ENCODE data around the gene FHOD3. TPM values are rescaled to one million over a fixed set of nuclear protein-coding genes. Genes with fewer than 3 reads are reported as not detected.

The FHOD3 gene
- total RNA-seq, 1 donor from 2014 or later = 5.9 TPM

GRCh38 chr18:36602071-36602470 lies 304.6 kb downstream of the FHOD3 start:
- no peak overlapping the region for H3K4me3 Mint-ChIP-seq (ENCODE audit: unreplicated experiment)
- Histone ChIP-seq H3K36me3 (ENCODE audit: insufficient read depth, low read length) (no peaks in the 10 kb centered on the region), H3K9ac (ENCODE audit: low read length) (no peak overlapping the region), H3K4me2 (ENCODE audit: low read length) (no peak overlapping the region), H3K79me2 (ENCODE audit: insufficient read depth, low read length) (no peaks in the 10 kb centered on the region), H2AFZ (ENCODE audit: low read depth, low read length) (no peak overlapping the region), H3K4me1 (ENCODE audit: insufficient read depth, low read length) (no peaks in the 10 kb centered on the region), H3K27me3 (ENCODE audit: insufficient read depth, low read length) (no peaks in the 10 kb centered on the region), H3K4me3 (ENCODE audit: insufficient read depth, low read depth, low read length) (no peak overlapping the region), H3K9me3 (ENCODE audit: insufficient read depth, low read depth, low read length) (no peaks in the 10 kb centered on the region), H4K20me1 (ENCODE audit: insufficient read depth, low read length) (no peaks in the 10 kb centered on the region), H3K27ac (ENCODE audit: low read depth, low read length) (no peak overlapping the region)
- TF ChIP-seq CTCF (IDR thresholded peaks at IDR 0.05; ENCODE audit: insufficient read depth, low read depth, low read length) = no peak
- no peak for TF ChIP-seq EZH2 (IDR thresholded peaks at IDR 0.05; ENCODE audit: insufficient read depth, low read length)
- FAIRE-seq (no peak), DNase-seq (ENCODE audit: low read depth) (no peak)
- no peaks in the 10 kb centered on the region for H3K27me3 Mint-ChIP-seq (ENCODE audit: low read depth, unreplicated experiment)
- peaks cover 2% of the 10 kb centered on the region for H3K36me3 Mint-ChIP-seq (ENCODE audit: low read depth, unreplicated experiment)
- no peak overlapping the region for H3K27ac Mint-ChIP-seq (ENCODE audit: unreplicated experiment)
- no peaks in the 10 kb centered on the region for H3K4me1 Mint-ChIP-seq (ENCODE audit: low read depth, unreplicated experiment)
- H3K9me3 Mint-ChIP-seq (ENCODE audit: unreplicated experiment) = peaks cover 2% of the 10 kb centered on the region

- TF ChIP-seq EZH2 (IDR thresholded peaks at IDR 0.05; ENCODE audit: insufficient read depth, low read length) = no peak
- no peak for TF ChIP-seq CTCF (IDR thresholded peaks at IDR 0.05; ENCODE audit: insufficient read depth, low read depth, low read length)
- Mint-ChIP-seq H3K4me1 (ENCODE audit: low read depth, unreplicated experiment) (no peaks in the 10 kb centered on the region), H3K9me3 (ENCODE audit: unreplicated experiment) (peaks cover 5% of the 10 kb centered on the region), H3K36me3 (ENCODE audit: low read depth, unreplicated experiment) (peaks cover 2% of the 10 kb centered on the region), H3K4me3 (ENCODE audit: unreplicated experiment) (no peak overlapping the region), H3K27ac (ENCODE audit: unreplicated experiment) (no peak overlapping the region), H3K27me3 (ENCODE audit: low read depth, unreplicated experiment) (no peaks in the 10 kb centered on the region)
- Histone ChIP-seq H3K4me1 (ENCODE audit: insufficient read depth, low read length) (no peaks in the 10 kb centered on the region), H4K20me1 (ENCODE audit: insufficient read depth, low read length) (no peaks in the 10 kb centered on the region), H3K9ac (ENCODE audit: low read length) (no peak overlapping the region), H3K9me3 (ENCODE audit: insufficient read depth, low read depth, low read length) (no peaks in the 10 kb centered on the region), H2AFZ (ENCODE audit: low read depth, low read length) (no peak overlapping the region), H3K27me3 (ENCODE audit: insufficient read depth, low read length) (no peaks in the 10 kb centered on the region), H3K79me2 (ENCODE audit: insufficient read depth, low read length) (no peaks in the 10 kb centered on the region), H3K27ac (ENCODE audit: low read depth, low read length) (no peak overlapping the region), H3K4me2 (ENCODE audit: low read length) (no peak overlapping the region), H3K4me3 (ENCODE audit: insufficient read depth, low read depth, low read length) (no peak overlapping the region), H3K36me3 (ENCODE audit: insufficient read depth, low read length) (no peaks in the 10 kb centered on the region)
- DNase-seq (ENCODE audit: low read depth) (peak; percentile 8), FAIRE-seq (no peak)
Observed at GRCh38 chr18:36602620-36603019, 305.1 kb downstream of the FHOD3 start.

- no peaks in the 10 kb centered on the region for H3K4me1 ChIP-seq (ENCODE audit: insufficient read depth, low read length)
- H3K4me2 ChIP-seq (ENCODE audit: low read length) = no peak overlapping the region
- no peak overlapping the region for H3K27ac ChIP-seq (ENCODE audit: low read depth, low read length)
- Mint-ChIP-seq H3K9me3 (ENCODE audit: unreplicated experiment) (peaks cover 5% of the 10 kb centered on the region), H3K27me3 (ENCODE audit: low read depth, unreplicated experiment) (no peaks in the 10 kb centered on the region), H3K27ac (ENCODE audit: unreplicated experiment) (no peak overlapping the region), H3K4me3 (ENCODE audit: unreplicated experiment) (no peak overlapping the region), H3K4me1 (ENCODE audit: low read depth, unreplicated experiment) (no peaks in the 10 kb centered on the region), H3K36me3 (ENCODE audit: low read depth, unreplicated experiment) (no peaks in the 10 kb centered on the region)
- TF ChIP-seq EZH2 (IDR thresholded peaks at IDR 0.05; ENCODE audit: insufficient read depth, low read length) = no peak
- no peak for TF ChIP-seq CTCF (IDR thresholded peaks at IDR 0.05; ENCODE audit: insufficient read depth, low read depth, low read length)
- H3K27me3 ChIP-seq (ENCODE audit: insufficient read depth, low read length) = no peaks in the 10 kb centered on the region
- H3K9me3 ChIP-seq (ENCODE audit: insufficient read depth, low read depth, low read length) = no peaks in the 10 kb centered on the region
- H4K20me1 ChIP-seq (ENCODE audit: insufficient read depth, low read length) = no peaks in the 10 kb centered on the region
- FAIRE-seq (no peak), DNase-seq (ENCODE audit: low read depth) (no peak)
- no peaks in the 10 kb centered on the region for H3K79me2 ChIP-seq (ENCODE audit: insufficient read depth, low read length)
- no peak overlapping the region for H3K4me3 ChIP-seq (ENCODE audit: insufficient read depth, low read depth, low read length)
- no peak overlapping the region for H3K9ac ChIP-seq (ENCODE audit: low read length)
- peaks cover 2% of the 10 kb centered on the region for H3K36me3 ChIP-seq (ENCODE audit: insufficient read depth, low read length)
- H2AFZ ChIP-seq (ENCODE audit: low read depth, low read length) = no peak overlapping the region
Observed at GRCh38 chr18:36608107-36608506, 310.6 kb downstream of the FHOD3 start.
